DND-41 (cell line): ENCODE measurements around the gene EDAR.

Source experiments
- ATAC-seq: fragments of 200-7000 bp; cut with Tn5 transposase; 3 replicates; pipeline ENCODE4 v1.9.1; 2021; ENCODE audit warnings: low read depth; ENCODE audit not compliant: insufficient read depth
- DNase-seq: peaks from one replicate; pipeline ENCODE4 v3.0.0-alpha.2; 2020
- H2AFZ ChIP-seq: 2 replicates; pipeline ENCODE4 v1.6.0; 2012; ENCODE audit warnings: low read depth, low read length
- H3K27ac ChIP-seq: 2 replicates; pipeline ENCODE4 v1.5.1; 2012; ENCODE audit warnings: low read length, inconsistent platforms
- H3K27me3 ChIP-seq: fragments of 200-600 bp; sonication (generic); 2 replicates; pipeline ENCODE4 v1.6.0; 2012; ENCODE audit warnings: low read length, mild to moderate bottlenecking, inconsistent platforms; ENCODE audit not compliant: insufficient read depth, poor library complexity
- H3K36me3 ChIP-seq: 2 replicates; pipeline ENCODE4 v1.5.1; 2012; ENCODE audit warnings: low read length, inconsistent platforms; ENCODE audit not compliant: insufficient read depth
- H3K4me1 ChIP-seq: 2 replicates; pipeline ENCODE4 v1.5.1; 2012; ENCODE audit warnings: mild to moderate bottlenecking, low read length; ENCODE audit not compliant: insufficient read depth
- H3K4me2 ChIP-seq: 2 replicates; pipeline ENCODE4 v1.6.0; 2012; ENCODE audit warnings: mild to moderate bottlenecking, moderate library complexity, low read length, inconsistent platforms; ENCODE audit not compliant: insufficient read depth
- H3K4me3 ChIP-seq, 2 experiments: fragments of 200-600 bp in 1 of 2; shearing (Covaris generic) in 1 of 2; 2 replicates each; pipeline ENCODE4 v1.5.1; 2012 to 2016; ENCODE audit warnings: inconsistent platforms in 2 of 2, low read length in 2 of 2, mild to moderate bottlenecking in 2 of 2, low read depth in 1 of 2, moderate library complexity in 1 of 2
- H3K79me2 ChIP-seq: 2 replicates; pipeline ENCODE4 v1.6.0; 2012; ENCODE audit warnings: low read length, inconsistent platforms; ENCODE audit not compliant: insufficient read depth
- H3K9ac ChIP-seq: 2 replicates; pipeline ENCODE4 v1.6.0; 2012; ENCODE audit warnings: low read depth, mild to moderate bottlenecking, inconsistent platforms, low read length, moderate library complexity
- H3K9me3 ChIP-seq: 2 replicates; pipeline ENCODE4 v1.5.1; 2012; ENCODE audit warnings: low read length, moderate library complexity, mild to moderate bottlenecking, inconsistent platforms; ENCODE audit not compliant: insufficient read depth, severe bottlenecking
- H4K20me1 ChIP-seq: 2 replicates; pipeline ENCODE4 v1.6.0; 2012; ENCODE audit warnings: low read length; ENCODE audit not compliant: insufficient read depth
- CTCF ChIP-seq: IDR thresholded peaks from 2 replicates; pipeline ENCODE4 v1.5.1; 2012; ENCODE audit warnings: borderline replicate concordance, low read length, moderate library complexity, mild to moderate bottlenecking; ENCODE audit not compliant: poor library complexity, severe bottlenecking; ENCODE audit errors: extremely low read depth
- EZH2 ChIP-seq: IDR thresholded peaks from 3 replicates; pipeline ENCODE4 v1.6.1; 2012; ENCODE audit warnings: borderline replicate concordance, low read depth, mild to moderate bottlenecking, moderate library complexity, low read length, inconsistent platforms; ENCODE audit not compliant: severe bottlenecking

The EDAR gene

GRCh38 chr2:108925286-108925685 lies 63.7 kb downstream of the EDAR start:
- DNase-seq (no peak), ATAC-seq (no peak)
- Histone ChIP-seq H3K4me2 (no peak overlapping the region), H3K79me2 (no peaks in the 10 kb centered on the region), H3K4me3 (no peak overlapping the region), H3K9ac (no peak overlapping the region), H3K9me3 (no peaks in the 10 kb centered on the region), H3K27me3 (no peaks in the 10 kb centered on the region), H4K20me1 (no peaks in the 10 kb centered on the region), H3K4me1 (no peaks in the 10 kb centered on the region), H3K36me3 (no peaks in the 10 kb centered on the region), H3K27ac (no peak overlapping the region), H2AFZ (no peak overlapping the region)
- TF ChIP-seq EZH2 (no peak), CTCF (no peak)

- H3K36me3 ChIP-seq, result no peaks in the 10 kb centered on the region
- no peak overlapping the region for H2AFZ ChIP-seq
- H3K9ac ChIP-seq, result no peak overlapping the region
- no peak overlapping the region for H3K4me3 ChIP-seq
- no peaks in the 10 kb centered on the region for H3K79me2 ChIP-seq
- no peaks in the 10 kb centered on the region for H3K27me3 ChIP-seq
- TF ChIP-seq EZH2 (no peak), CTCF (no peak)
- no peak overlapping the region for H3K4me2 ChIP-seq
- no peak for DNase-seq
- no peaks in the 10 kb centered on the region for H3K9me3 ChIP-seq
- H3K27ac ChIP-seq, result no peak overlapping the region
- no peaks in the 10 kb centered on the region for H3K4me1 ChIP-seq
- ATAC-seq, result no peak
- H4K20me1 ChIP-seq, result no peaks in the 10 kb centered on the region
These were observed 64.3 kb downstream of the EDAR start for GRCh38 chr2:108924580-108925251.

GRCh38 chr2:108923736-108924579 lies 65.1 kb downstream of the EDAR start:
- no peak for TF ChIP-seq CTCF
- no peaks in the 10 kb centered on the region for H3K27me3 ChIP-seq

More at GRCh38 chr2:108923736-108924579, 65.1 kb downstream of the EDAR start:
- Histone ChIP-seq H3K36me3 (no peaks in the 10 kb centered on the region), H3K4me1 (no peaks in the 10 kb centered on the region), H4K20me1 (no peaks in the 10 kb centered on the region), H3K79me2 (no peaks in the 10 kb centered on the region), H3K27ac (no peak overlapping the region), H3K9ac (no peak overlapping the region), H3K4me3 (no peak overlapping the region), H3K9me3 (no peaks in the 10 kb centered on the region), H2AFZ (no peak overlapping the region), H3K4me2 (no peak overlapping the region)
- ATAC-seq (no peak), DNase-seq (no peak)
